GM19193 (cell line): ENCODE data around the gene PSMC3IP.

ENCODE experiments used
- POLR2A ChIP-seq: IDR thresholded peaks from 4 replicates; pipeline ENCODE4 v1.6.1; 2011; ENCODE audit not compliant: insufficient read depth, insufficient read length; ENCODE audit errors: extremely low read depth

Gene PSMC3IP, protein sequence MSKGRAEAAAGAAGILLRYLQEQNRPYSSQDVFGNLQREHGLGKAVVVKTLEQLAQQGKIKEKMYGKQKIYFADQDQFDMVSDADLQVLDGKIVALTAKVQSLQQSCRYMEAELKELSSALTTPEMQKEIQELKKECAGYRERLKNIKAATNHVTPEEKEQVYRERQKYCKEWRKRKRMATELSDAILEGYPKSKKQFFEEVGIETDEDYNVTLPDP

DNA sequence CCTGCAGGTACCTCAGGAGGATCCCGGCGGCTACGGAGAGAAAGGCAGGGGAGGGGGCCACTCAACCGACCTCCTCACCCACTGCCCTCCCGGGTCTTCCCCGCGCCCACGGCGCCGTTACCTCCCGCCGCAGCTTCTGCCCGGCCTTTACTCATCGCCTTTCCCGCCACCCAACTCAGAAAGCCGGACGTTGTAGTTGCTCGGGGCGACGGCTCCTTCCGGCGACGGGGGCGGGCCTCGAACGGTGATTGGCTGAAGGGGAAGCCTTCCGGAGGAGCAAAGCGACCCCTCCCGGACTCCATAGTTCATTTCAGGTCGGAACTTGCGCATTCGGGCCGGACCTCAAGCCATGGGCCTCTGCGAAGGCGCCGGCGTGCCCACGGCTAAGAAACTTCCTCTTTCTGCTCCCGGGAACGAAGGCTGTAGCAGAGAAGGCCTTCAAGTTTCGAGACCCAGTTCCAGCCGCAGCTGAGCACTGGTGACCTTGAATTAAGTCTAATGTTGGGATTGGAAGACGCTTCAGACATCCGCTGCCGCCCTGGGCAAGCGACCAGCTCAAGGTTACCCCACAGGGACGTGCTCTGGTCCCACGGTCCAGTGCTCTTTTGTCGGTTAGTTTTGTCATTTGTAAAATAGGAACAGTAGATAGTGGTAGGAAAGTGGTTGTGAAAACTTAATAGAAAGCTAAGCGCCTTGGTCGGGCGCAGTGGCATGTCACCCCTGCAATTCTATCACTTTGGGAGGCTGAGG is at the start of gene PSMC3IP:
TSS of gene PSMC3IP (minus strand) at position 198 of the 750 bp plus-strand sequence. CDS start at position 155, 43 bp downstream.
- peak; percentile 90 for TF ChIP-seq POLR2A

DNA sequence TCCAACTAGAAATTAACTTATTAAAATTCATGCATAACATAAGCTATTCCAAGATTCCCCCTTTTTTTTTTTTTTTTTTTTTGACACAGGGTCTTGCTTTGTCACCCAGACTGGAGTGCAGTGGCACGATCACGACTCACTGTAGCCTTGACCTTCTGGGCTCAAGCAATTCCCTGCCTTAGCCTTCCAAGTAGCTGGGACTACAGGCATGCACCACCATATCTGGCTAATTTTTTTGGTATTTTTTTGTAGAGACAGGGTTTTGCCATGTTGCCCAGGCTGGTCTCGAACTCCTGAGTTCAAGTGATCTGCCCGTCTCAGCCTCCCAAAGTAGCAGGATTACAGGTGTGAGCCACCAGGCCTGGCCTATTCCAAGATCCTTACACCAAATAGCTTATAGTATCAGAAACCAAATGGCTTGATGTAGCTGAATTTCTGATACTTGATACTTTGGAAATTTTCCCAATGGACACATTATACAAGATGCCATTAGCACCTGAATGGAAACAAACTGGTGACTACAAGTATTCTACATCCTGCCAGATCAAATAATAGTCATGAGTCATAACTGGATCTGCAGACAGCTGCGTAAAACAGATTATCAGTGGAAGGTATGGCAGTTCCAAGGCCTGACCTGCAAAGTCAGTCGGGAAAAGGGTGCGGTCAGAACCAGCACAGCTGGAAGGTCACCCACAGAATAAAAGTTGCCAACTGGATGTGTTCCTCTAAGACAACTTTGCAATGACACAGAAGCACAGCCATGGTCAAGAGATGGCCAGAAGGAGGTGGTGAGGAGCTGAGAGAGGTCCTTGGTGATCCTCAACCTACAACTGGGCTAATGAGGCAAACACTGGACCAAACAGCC is 46.4 kb upstream of the PSMC3IP start:
- no peak for TF ChIP-seq POLR2A

DNA sequence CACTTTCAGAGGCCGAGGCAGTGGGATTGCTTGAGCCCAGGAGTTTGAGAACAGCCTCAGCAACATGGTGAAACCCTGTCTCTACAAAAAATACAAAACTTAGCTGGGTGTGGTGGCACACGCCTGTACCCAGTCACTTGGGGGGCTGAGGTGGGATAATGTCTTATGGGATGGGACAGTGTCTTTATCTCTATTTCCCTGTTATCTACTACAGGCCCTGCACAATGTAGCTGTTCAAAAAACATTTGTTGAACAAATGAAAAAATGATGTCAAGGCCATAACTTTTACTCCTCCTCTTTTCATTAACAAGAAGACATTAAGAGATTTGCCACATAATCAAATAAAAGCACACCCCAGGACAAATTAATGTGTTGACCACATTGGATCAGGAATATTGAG is 45.7 kb upstream of the PSMC3IP start:
- no peak for TF ChIP-seq POLR2A

DNA sequence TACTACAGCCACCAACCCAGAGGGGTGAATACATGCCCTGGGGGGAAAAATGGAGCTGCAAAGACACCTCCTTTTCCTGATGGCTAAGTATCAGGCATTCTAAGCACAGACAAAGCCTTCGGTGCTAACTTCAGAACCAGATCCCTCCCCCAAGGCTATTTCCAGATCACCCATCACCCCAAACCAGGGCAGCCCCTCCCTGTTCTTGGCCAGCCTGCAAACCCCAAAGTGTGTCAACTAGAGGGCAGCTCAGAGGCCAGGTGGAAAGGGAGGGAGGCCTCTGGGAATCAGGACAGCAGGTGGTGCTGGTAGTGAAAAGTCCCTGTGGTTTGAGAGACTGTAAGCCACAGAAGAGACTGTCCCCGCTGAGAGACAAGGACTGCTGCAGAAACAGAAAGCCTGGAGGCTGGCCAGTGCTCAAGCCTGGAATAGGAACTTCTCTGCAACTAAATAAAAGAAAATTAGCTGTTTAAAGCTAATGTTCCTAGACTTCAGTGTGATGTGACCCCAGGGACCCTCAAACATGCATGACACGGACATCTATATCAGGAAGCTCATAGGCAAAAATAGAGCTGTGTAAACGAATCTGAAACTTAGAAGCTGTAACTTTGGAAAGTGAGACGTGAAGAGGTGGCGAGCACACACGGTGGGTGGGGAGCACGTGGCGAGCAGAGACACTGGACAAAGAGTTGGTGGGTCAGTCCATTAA is 41.1 kb upstream of the PSMC3IP start:
- peak; percentile 41 for TF ChIP-seq POLR2A

DNA sequence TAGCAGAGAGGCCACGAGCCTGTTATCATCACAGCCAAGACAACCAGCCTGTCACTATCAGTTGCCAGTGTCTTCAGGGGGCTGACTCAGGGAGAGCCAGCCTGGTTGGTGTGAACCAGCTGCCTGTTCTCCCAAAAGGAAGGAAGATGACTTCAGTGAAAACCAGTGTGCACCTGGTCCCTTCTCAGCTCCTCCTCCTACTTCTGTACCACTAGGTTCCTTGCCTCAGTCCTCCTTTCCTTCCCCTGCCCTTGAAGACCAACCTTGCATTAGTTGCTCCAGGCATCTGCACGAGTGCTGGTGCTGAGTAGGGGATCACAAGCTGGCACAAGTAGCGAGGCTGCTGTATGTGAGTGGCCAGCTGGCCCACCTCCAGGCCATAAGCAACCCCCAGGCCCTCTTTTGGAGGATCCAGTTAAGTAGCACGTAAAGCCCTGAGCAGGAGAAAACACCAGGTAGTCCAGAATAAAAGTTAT is 40.5 kb upstream of the PSMC3IP start:
- TF ChIP-seq POLR2A, result no peak

DNA sequence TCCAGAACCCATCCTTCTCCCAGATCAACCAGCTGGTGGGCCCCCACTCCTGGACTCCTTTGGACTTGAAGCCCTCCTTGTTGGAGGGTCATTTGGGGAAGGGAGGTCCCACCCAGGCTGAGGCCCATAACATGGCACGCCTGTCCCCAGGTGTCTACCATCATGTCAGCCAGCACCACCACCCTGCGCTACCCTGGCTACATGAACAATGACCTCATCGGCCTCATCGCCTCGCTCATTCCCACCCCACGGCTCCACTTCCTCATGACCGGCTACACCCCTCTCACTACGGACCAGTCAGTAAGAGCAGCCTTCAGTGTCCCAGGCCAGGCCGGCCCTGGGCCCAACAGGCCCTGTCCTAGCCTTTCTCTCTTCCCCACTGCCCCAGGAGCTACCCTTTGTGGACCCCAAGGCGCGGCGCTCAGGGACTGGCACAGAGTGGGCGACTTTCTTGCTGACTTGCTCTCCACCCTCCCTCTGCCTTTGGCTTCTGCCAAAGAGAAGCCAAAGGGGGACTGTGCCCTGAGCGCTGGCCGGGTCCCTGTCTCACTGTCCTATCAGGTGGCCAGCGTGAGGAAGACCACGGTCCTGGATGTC is 36.3 kb upstream of the PSMC3IP start:
- TF ChIP-seq POLR2A, result no peak

DNA sequence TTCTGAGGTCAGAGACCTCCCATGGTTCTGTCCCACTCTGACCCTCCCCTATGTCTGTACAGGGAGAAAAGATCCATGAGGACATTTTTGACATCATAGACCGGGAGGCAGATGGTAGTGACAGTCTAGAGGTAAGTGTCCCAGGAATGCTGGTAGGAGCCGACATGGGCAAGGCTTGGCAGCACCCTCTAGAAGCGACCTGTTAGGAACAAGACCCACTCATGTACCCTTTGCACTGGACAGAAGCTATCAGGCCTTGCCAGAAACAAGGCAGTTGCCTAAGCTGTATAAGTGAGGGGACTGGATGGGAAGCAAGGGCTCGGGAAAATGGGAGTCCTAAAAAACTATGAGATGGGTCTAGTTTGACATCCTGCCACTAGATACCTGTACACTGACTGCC is 34.5 kb upstream of the PSMC3IP start:
- TF ChIP-seq POLR2A, result no peak

DNA sequence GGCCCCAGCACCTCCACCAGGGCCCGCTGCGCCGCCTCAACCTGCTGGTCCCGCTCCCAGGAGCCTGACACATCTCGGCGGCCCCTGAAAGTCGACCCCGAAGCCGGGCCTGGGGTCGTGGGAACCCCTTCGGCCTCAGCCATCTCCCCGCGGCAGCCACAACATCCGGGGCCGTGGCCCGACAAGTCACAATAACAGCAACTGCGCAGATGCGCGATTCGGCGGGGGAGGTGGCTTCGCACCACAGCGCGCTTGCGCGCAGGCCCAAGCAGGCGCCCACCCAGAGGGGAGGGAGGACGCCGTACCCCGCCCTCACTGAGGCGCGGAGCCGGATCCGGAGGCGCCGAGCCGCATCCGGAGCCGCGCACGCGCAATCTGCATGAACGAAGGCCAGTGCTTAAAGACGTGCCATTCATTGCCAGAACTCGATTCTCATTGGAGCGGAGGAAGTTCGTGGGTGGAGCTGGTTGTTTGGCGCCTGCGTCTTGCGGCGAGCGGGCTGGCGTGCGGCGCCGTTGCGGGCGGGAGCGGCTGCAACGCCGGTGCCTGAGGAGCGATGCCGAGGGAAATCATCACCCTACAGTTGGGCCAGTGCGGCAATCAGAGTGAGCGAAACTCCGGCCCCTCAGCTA is 31.8 kb upstream of the PSMC3IP start, which contains the start of the genes RETREG3 and TUBG1:
TSS of gene RETREG3 (minus strand) at position 193 of the 632 bp plus-strand sequence. CDS start at position 143, 50 bp downstream.
TSS of gene TUBG1 (plus strand) at position 502 of the 632 bp plus-strand sequence. CDS start at position 557, 55 bp downstream.
- TF ChIP-seq POLR2A, result peak; percentile 89

DNA sequence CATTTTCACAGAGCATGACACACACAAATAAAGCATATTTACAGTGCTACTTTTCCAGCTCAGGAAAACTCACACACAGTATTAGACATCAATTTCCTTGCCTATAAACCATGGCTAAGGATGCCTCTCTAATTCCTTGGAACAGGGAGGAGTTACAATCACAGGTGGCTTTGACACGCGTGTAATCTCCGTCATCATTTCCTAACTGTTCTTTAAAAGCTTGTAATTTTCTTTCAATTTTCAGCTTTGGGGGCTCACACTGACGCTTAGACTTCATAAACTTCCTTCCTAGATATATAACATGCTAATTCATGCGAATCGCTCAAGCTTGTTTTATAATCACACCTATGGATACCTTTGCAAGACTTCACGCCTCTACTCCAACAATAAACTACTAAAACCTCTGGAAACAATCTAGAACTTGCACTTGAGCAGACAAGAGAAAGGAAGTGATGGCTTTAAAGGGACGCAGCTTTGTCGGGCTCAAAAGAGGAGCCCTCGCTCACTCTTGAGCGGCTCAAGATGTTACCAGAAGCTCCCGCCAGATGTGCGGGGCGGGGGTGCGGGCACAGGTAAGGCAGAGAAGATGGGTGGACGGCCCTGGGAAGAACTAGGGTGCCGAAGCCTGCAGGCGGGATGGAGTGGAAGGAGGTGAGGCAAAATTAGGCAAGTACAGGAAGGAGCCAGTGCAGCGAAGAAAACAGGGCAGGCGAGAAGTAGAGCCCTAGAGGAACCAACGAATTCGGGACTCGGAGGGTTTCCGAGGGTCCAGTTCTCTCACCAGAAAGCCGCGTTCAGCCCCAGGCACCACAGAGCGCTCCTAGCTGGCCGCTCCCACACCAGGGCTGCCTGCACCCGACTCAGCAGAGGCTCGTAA is 31.0 kb upstream of the PSMC3IP start:
- TF ChIP-seq POLR2A, result no peak

DNA sequence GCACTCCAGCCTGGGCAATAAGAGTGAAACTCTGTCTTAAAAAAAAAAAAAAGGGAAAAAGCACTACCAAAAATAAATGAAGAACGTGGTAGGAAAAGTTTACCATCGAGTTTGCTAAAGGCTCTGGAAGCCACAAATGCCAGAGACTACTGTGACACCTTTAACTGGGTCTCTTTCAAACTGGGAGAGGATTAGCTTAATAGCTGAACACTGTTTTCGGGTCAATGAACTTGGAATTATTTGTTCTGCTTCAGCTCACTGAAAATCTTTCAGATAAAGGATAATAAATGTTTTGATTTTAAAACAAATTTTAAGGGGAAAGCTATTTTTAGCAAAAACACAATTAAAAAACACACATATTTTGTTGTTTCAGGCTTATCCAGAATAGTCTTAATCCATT is 30.2 kb upstream of the PSMC3IP start:
- TF ChIP-seq POLR2A, result no peak

DNA sequence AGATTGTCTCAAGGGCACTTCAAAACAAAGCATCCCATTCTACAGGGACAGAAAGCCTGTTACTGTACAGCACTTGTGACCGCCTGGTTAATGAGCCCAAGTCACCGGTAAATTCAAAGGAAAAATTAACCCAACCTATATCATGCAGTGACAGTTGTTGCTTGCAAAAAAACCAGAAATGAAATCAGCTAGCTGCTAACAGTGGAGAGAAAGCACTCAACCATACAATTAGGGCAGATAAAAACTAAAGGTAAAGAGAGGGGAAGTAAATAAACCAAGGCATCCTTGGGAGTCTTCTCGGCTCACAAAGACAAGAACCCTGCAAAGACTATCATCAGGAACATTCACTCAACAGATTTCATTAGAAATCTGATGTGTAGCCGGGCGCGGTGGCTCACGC is 25.8 kb upstream of the PSMC3IP start:
- TF ChIP-seq POLR2A, result no peak

DNA sequence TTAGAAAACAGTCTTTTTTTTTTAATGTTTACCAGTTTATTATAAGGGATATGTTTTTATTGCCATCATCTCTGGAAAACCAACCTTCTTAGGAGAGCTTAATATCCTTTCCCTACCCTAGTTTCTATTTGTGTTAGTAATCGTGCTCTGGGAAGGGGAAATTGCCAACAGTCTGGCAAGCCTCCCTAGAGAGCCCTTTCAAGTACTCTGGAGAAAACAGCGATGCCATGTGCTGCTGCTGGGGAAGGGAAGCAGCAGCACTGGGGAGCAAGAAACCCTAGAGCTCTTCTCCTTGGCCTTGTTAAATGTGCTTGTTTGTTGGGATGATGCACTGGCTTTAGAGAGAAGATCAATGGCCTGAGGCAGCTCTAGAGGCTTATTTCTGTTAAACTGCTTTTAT is 21.4 kb upstream of the PSMC3IP start:
- no peak for TF ChIP-seq POLR2A

DNA sequence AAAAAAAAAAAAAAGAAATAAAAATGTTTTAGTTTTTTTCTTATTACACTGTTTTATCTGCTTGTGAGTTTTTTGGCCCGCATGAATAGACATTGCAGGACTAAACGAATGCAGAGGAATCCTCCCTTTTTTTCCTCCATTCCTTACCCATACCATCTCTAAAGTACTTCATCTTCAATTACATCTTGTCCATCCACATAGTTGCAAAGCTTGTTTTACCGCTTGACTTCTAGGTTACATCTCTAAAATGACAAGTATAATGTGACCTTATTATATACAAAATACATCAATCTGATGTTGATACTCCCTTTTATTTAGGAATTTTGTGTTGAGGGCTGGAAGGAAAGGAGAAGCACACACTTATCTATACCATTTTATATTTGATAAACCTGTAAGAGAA is 18.9 kb upstream of the PSMC3IP start:
- TF ChIP-seq POLR2A, result no peak
